T-helper 17 cell (primary cell): ENCODE results near the gene ADCY9. TPM values are rescaled to one million over a fixed set of nuclear protein-coding genes. Genes with fewer than 3 reads are reported as not detected.
"Not testable (repeated sequence)": the region's sequence is repeated elsewhere in the genome, so short reads cannot be mapped to it uniquely, and the experiment has no call there.

ENCODE experiments used
- ATAC-seq: fragments of 150-1000 bp; cut with Tn5 transposase; 2 replicates; pipeline ENCODE4 v1.10.0; 2021; ENCODE audit warnings: mild to moderate bottlenecking, moderate library complexity
- DNase-seq, 3 donors: peaks; one replicate each; pipeline versions ENCODE4 v3.0.0 to v3.0.0-alpha.2; 2020 to 2021
- H3K9me3 ChIP-seq: one replicate; pipeline ENCODE4 v1.7.0; 2013; ENCODE audit warnings: low read length, mild to moderate bottlenecking; ENCODE audit not compliant: control insufficient read depth, poor library complexity, severe bottlenecking
- H3K27ac Mint-ChIP-seq: one replicate; pipeline ENCODE4 v1.8.0; 2022; ENCODE audit warnings: mild to moderate bottlenecking, moderate library complexity, mixed read lengths
- H3K27me3 Mint-ChIP-seq: one replicate; pipeline ENCODE4 v1.8.0; 2022; ENCODE audit warnings: mixed read lengths
- H3K36me3 Mint-ChIP-seq: one replicate; pipeline ENCODE4 v1.8.0; 2022; ENCODE audit warnings: low read depth, mixed read lengths
- H3K4me1 Mint-ChIP-seq: one replicate; pipeline ENCODE4 v1.8.0; 2022; ENCODE audit warnings: mild to moderate bottlenecking, mixed read lengths
- H3K4me3 Mint-ChIP-seq: one replicate; pipeline ENCODE4 v1.8.0; 2022; ENCODE audit warnings: mild to moderate bottlenecking, moderate library complexity, mixed read lengths
- total RNA-seq, 4 donors: library from RNA in 2 of 4; stranded (reverse) in 2 of 4; gene quantifications; one replicate each; pipeline ENCODE4 v1.2.3 and lab custom pipeline; 2022 to 2026

ADCY9 gene
- total RNA-seq, 2 donors from 2014 or later = 11.5 to 12.6 TPM

DNA sequence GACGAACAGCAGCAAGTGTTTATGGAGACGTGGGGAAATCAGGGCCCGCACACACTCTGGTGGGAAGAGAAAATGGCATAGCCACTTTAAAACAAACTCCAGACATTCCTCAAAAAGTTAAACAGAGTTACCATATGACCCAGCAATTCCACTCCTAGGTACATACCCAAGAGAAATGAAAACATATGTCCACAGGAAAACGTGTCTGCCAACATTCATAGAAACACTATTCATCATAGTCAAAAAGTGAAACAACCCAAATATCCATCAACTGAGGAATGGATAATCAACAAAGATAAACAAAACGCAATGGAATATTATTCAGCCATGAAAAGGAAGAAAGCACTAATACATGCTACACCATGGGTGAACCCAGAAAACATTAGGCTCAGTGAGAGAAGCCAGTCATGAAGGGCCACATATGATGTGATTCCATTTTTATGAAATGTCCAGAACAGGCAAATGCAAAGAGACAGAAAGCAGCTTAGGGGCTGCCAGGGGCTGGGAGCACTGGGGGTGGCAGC lies 32.8 kb downstream of the ADCY9 start:
- H3K9me3 ChIP-seq = no peaks in the 10 kb centered on the region
- ATAC-seq = no peak
- Mint-ChIP-seq H3K36me3 (no peaks in the 10 kb centered on the region), H3K27me3 (no peaks in the 10 kb centered on the region), H3K4me1 (peaks cover 25% of the 10 kb centered on the region), H3K27ac (no peak overlapping the region), H3K4me3 (no peak overlapping the region)
- no peak for DNase-seq

DNA sequence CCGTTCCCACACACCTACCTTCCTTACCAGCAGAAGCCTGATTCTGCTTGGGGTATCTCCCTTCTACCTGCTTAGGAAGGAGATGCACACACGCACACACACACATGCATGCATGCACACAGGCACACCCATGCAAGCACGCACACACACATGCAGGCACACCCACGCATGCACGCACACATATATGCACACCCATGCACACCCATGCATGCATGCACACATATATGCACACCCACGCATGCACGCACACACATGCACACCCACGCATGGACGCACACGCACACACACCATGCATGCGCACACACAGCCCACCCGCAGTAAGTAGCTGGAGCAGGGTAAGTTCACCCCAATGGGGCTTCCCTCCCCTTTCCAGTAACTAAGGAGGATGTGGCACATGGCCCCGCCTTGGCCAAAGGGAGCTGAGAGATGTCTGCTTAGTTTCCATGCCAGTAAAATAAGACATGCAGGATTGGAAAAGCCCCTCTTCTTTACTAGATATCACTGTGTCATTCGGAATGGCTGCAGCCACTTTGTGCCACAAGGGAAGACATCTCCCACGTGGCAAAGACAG lies 33.7 kb downstream of the ADCY9 start:
- Mint-ChIP-seq H3K4me3 (peak overlapping the region; percentile 55), H3K27ac (no peak overlapping the region), H3K27me3 (no peaks in the 10 kb centered on the region), H3K36me3 (no peaks in the 10 kb centered on the region), H3K4me1 (peaks cover 22% of the 10 kb centered on the region)
- DNase-seq (no peak), ATAC-seq (no peak)
- no peaks in the 10 kb centered on the region for H3K9me3 ChIP-seq

DNA sequence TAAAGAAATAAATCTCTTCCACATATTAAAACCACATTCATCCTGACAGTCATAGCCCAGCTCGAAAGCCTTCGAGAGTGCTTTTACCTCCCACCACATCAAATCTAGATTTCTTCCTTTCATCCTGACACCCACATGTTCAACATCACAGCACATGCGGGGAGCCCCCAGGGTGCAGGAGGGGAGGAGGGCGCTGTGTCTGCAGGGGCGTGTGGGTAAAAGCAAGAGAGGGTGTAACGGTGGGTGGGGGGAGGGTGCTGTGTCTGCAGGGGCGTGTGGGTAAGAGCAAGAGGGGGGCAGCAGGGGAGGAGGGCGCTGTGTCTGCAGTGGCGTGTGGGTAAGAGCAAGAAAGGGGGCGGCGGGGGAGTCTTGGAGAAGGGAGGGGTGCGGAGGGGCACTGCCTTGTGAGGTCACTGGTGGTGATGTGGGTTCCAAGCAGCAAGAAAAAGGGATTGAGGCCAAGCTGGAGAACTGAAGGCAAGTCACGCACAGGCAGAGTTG lies 34.7 kb downstream of the ADCY9 start:
- Mint-ChIP-seq H3K4me3 (peak overlapping the region; percentile 77), H3K36me3 (no peaks in the 10 kb centered on the region), H3K27me3 (no peaks in the 10 kb centered on the region), H3K27ac (no peak overlapping the region), H3K4me1 (peaks cover 22% of the 10 kb centered on the region)
- no peaks in the 10 kb centered on the region for H3K9me3 ChIP-seq
- ATAC-seq = peak; percentile 85
- DNase-seq = no peak

DNA sequence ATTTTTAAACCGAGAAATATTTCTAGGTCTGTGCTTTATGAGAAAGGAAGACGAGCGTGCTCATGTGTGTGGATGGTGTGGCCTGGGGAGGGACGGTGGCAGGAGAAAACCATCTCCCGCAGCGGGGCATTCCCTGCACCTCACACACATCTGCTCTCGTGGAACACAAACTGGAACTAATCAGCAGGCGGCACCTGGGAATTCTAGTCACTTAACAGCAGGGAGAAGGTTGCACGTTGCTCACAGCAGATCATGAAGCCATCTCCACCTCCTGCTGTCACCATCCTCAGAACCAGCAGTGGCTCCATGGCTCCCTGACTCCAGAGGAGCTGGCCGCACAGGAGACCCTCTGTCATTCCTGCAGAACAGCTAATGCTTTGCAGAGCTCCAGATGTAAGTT lies 35.2 kb downstream of the ADCY9 start:
- ATAC-seq = peak; percentile 12
- H3K9me3 ChIP-seq = no peaks in the 10 kb centered on the region
- Mint-ChIP-seq H3K36me3 (no peaks in the 10 kb centered on the region), H3K4me3 (no peak overlapping the region), H3K27ac (no peak overlapping the region), H3K27me3 (no peaks in the 10 kb centered on the region), H3K4me1 (peaks cover 22% of the 10 kb centered on the region)
- no peak for DNase-seq

DNA sequence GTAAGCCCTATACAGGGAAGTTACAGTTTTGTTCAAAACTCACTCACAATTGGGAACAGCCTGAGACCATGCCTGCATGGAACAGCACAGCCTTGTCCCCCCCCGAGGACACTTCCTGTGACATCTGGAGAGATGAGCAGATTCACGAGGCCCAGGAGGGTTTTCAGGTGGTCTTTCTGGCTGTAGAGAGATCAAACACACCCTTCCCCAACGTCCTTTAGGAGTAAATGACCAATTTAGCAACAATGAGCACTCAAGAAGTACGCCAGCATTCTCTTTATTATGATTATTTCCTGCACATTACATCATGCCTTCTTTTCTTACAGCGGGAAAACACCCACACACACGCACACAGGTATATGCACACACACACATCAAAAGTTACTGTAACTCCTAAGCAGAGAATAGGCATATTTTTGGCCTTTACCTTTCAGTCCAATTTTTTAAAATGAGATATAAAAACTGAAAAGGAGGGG lies 39.0 kb downstream of the ADCY9 start:
- ATAC-seq = no peak
- no peak for DNase-seq
- Mint-ChIP-seq H3K36me3 (no peaks in the 10 kb centered on the region), H3K27ac (no peak overlapping the region), H3K4me1 (peaks cover 12% of the 10 kb centered on the region), H3K4me3 (no peak overlapping the region), H3K27me3 (no peaks in the 10 kb centered on the region)
- no peaks in the 10 kb centered on the region for H3K9me3 ChIP-seq

DNA sequence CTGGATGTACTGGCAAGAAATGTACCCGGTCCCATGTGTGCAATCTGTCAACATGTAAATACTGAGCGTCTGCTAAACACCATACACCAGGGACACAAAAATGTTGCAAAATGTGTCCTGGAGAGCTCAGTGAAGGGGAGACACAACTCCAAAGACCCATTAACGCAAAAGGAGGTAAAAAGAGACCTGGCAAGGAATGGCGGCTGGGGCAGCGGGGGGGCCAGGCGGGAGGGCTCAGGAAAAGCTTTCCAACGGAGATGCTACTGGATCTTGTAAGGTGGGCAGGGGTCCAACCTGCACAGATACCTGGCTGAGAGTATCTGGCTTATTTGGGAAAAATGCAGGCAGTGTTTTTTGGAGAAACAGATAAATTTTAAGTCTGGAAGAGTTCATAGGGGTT lies 40.7 kb downstream of the ADCY9 start:
- no peak overlapping the region for H3K27ac Mint-ChIP-seq
- peaks cover 6% of the 10 kb centered on the region for H3K4me1 Mint-ChIP-seq
- no peaks in the 10 kb centered on the region for H3K27me3 Mint-ChIP-seq
- DNase-seq (no peak), ATAC-seq (no peak)
- H3K4me3 Mint-ChIP-seq = no peak overlapping the region
- no peaks in the 10 kb centered on the region for H3K9me3 ChIP-seq
- no peaks in the 10 kb centered on the region for H3K36me3 Mint-ChIP-seq

DNA sequence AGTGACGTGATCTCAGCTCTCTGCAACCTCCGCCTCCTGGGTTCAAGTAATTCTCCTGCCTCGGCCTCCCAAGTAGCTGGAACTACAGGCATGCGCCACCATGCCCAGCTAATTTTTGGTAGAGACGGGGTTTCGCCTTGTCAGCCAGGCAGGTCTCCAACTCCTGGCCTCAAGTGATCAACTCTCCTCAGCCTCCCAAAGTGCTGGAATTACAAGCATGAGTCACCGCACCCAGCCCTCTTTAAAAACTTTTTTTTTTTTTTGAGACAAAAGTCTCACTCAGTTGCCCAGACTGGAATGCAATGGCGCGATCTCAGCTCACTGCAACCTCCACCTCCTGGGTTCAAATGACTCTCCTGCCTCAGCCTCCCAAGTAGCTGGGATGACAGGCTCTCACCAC lies 43.1 kb downstream of the ADCY9 start:
- not testable (repeated sequence) for ATAC-seq, H3K4me3 Mint-ChIP-seq, H3K9me3 ChIP-seq, H3K27me3 Mint-ChIP-seq, H3K27ac Mint-ChIP-seq, DNase-seq, H3K4me1 Mint-ChIP-seq, H3K36me3 Mint-ChIP-seq

DNA sequence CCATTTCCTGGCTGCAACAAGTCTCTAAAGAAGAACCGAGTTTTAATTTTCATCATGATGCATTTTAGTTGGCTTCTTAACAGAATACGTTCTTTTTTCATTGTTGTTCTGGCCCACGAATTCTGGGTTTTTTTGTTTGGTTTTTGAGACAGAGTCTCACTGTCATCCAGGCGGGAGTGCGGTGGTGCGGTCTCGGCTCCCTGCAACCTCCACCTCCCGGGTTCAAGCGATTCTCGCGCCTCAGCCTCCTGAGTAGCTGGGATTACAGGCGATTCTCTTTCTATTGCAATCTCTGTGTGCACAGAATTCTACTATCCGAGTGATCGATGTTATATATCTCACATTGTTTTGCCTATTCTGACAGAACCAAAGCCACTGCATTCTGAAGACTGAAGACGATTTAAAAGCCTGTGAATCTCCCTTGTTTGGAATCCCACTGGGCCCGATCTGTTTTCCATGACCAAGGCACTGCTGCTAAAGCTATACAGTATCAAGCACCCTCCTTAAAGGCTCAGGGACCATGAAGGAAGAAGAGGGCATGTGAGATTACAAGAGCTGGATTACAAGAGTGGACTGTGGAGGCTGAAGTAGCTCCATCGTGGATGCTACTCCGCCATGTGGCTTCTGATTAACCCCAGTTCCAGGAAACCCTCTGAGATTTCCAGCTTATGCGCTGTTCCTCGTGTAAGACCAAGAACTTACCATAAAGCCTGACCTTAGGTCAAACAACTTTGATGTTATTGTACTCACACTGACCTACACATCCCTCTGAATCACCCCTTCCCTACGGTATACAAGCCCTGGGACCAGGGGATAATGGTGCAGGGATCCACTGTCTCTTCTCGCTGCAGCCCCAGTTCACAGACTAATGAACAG lies 44.3 kb downstream of the ADCY9 start:
- Mint-ChIP-seq H3K27ac (no peak overlapping the region), H3K27me3 (no peaks in the 10 kb centered on the region), H3K4me3 (no peak overlapping the region), H3K36me3 (no peaks in the 10 kb centered on the region), H3K4me1 (no peaks in the 10 kb centered on the region)
- ATAC-seq = no peak
- no peak for DNase-seq
- H3K9me3 ChIP-seq = no peaks in the 10 kb centered on the region

DNA sequence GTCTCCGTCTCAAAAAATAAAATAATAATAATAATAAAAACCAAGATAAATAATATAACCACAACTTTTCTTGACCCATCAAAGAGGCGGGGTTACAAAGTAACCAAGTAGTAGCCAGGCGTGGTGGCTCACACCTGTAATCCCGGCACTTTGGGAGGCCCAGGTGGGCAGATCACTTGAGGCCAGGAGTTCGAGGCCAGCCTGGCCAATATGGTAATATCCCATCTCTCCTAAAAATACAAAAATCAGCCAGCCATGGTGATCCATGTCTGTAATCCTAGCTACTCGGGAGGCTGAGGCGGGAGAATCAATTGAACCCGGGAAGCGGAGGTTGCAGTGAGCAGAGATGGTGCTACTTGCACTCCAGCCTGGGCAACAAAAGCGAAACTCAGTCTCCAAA lies 45.3 kb downstream of the ADCY9 start:
- H3K36me3 Mint-ChIP-seq = peaks cover 2% of the 10 kb centered on the region
- no peak overlapping the region for H3K27ac Mint-ChIP-seq
- no peaks in the 10 kb centered on the region for H3K9me3 ChIP-seq
- no peak overlapping the region for H3K4me3 Mint-ChIP-seq
- peaks cover 3% of the 10 kb centered on the region for H3K4me1 Mint-ChIP-seq
- no peaks in the 10 kb centered on the region for H3K27me3 Mint-ChIP-seq
- DNase-seq = no peak
- no peak for ATAC-seq

DNA sequence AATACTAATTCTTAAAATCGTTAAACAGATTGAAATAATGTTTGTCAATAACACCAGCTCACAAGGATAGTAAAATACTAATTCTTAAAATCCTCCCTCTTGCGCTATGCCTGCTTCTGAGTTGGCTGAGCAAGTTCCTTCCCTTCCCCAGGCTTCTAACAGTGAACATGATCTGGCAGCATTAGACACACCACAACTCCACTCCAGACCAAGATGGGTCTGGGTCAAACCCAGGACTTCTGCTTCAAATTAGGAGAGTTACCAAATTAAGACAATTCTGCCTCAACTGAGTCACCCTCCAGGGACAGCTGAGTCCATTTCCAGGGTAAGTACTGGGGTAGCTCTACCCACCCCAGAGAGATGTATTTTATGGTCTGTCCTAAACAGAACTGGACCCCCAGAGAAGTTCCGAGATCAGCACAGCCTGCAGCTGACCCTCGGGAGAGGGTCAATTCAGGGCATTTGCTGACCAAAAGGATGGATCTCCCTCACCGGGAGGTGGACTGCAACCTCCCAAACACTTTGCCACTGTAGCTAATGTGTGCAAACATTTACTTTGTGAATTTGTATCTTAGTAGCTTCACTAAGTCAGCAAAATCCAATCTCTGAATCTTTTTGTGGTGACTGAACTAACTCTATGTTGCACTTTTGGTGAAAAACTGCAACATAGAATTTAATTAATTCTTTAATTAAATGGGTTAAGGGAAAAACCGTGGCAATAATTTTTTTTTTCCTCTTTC lies 48.8 kb downstream of the ADCY9 start:
- Mint-ChIP-seq H3K36me3 (peaks cover 4% of the 10 kb centered on the region), H3K27ac (no peak overlapping the region), H3K4me3 (no peak overlapping the region), H3K4me1 (peaks cover 10% of the 10 kb centered on the region), H3K27me3 (no peaks in the 10 kb centered on the region)
- ATAC-seq (no peak), DNase-seq (no peak)
- H3K9me3 ChIP-seq = no peaks in the 10 kb centered on the region

DNA sequence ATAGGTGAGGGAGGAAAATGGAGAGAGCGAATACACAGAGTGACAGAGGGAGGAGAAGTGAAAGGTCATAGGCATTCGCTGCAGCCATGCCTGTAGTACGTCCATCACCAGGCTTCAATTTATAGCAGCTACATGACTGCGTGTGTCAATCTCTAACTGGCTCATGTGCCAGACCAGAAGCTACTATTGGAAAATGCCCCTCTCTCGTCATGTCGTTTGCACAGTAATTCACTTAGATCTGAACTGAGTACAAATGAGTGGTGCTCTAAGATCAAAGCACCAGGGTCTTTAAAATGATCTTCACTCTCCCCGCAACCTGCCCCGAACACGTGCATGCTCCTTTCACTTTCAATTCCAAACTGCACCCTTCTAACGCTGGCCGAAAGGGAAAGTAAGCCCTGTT lies 51.3 kb downstream of the ADCY9 start:
- Mint-ChIP-seq H3K4me1 (peaks cover 14% of the 10 kb centered on the region), H3K27ac (peak overlapping the region; percentile 88), H3K27me3 (no peaks in the 10 kb centered on the region), H3K36me3 (peaks cover 4% of the 10 kb centered on the region), H3K4me3 (peak overlapping the region; percentile 88)
- no peaks in the 10 kb centered on the region for H3K9me3 ChIP-seq
- DNase-seq (no peak), ATAC-seq (peak; percentile 84)

DNA sequence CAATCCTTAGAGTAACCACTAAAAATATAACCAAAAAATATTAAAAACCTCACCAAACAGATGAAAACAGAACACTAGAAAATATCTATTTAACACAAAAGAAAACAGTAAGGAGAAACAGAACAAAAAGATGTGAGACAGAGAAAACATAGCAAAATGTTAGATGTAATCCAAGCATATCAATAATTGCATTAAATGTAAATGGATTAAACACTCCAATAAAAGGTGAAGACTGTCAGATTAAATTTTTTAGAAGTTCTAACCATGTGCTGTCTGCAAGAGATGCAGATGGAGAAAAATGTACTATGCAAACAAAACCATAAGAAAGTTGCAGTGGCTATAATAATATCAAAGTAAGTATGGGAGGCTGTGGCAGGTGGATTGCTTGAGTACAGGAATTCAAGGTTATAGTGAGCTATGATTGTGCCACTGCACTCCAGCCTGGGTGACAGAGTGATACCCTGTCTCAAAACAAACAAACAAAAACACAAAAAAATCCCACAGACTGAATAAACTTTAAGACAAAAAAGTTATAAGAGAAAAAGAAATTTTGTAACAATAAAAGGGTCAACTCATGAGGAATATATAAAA lies 53.9 kb downstream of the ADCY9 start:
- DNase-seq (no peak), ATAC-seq (no peak)
- Mint-ChIP-seq H3K27me3 (no peaks in the 10 kb centered on the region), H3K4me1 (peaks cover 18% of the 10 kb centered on the region), H3K4me3 (no peak overlapping the region), H3K36me3 (peaks cover 4% of the 10 kb centered on the region), H3K27ac (no peak overlapping the region)
- no peaks in the 10 kb centered on the region for H3K9me3 ChIP-seq

DNA sequence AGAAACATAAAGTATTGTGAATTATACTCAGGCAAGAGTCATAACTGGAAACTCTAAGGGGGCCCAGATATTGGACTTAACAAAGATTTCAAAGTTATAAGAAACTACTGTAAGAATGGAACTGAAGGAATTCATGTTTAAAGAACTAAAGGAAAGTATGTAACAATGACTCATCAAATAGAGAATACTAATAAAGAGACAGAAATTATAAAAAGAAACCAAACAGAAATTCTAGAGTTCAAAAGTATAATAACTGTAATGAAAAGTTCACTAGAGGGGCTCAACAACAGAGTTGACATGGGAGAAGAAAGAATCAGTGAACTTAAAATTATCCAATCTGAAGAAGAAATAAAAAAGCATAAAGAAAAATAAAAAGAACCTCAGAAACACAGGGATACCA lies 55.4 kb downstream of the ADCY9 start:
- Mint-ChIP-seq H3K36me3 (peaks cover 2% of the 10 kb centered on the region), H3K4me1 (peaks cover 15% of the 10 kb centered on the region), H3K4me3 (no peak overlapping the region), H3K27ac (peak overlapping the region; percentile 14), H3K27me3 (no peaks in the 10 kb centered on the region)
- H3K9me3 ChIP-seq = no peaks in the 10 kb centered on the region
- DNase-seq (no peak), ATAC-seq (no peak)
